MM.1S (cell line): ENCODE measurements around the gene GLRA1.

Experiments
- CTCF ChIP-seq: fragments of 300-600 bp; sonication (generic); IDR thresholded peaks from 2 replicates; pipeline ENCODE4 v1.5.1; 2016; ENCODE audit warnings: antibody characterized with exemption, low read length, mixed read lengths
- EZH2 ChIP-seq: fragments of 300-600 bp; sonication (generic); optimal IDR thresholded peaks from 2 replicates; pipeline ENCODE3; 2017; ENCODE audit warnings: low read depth, mild to moderate bottlenecking, antibody characterized with exemption, low read length, mixed read lengths

- no peak for TF ChIP-seq CTCF
- no peak for TF ChIP-seq EZH2
These were observed 29.2 kb upstream of the GLRA1 start for GRCh38 chr5:151953833-151954232.
